HEK293 (cell line): ENCODE measurements around the gene PRUNE2.

Experiments
- CTCF ChIA-PET: fragments of 350-600 bp; formaldehyde crosslinking; extraction: SDS; loops from one replicate; lab custom pipeline; 2021; ENCODE audit warnings: antibody characterized with exemption; lab: Yijun Ruan, JAX
- POLR2A ChIA-PET: fragments of 300-600 bp; formaldehyde crosslinking; extraction: SDS; loops from one replicate; lab custom pipeline; 2020; ENCODE audit warnings: antibody characterized with exemption, inconsistent platforms; lab: Yijun Ruan, JAX
- H3K27ac ChIP-seq: fragments of 200-500 bp; sonication (Bioruptor generic); 2 replicates; pipeline ENCODE4 v1.5.1; 2014; ENCODE audit warnings: low read depth, low read length, control low read depth, inconsistent platforms; ENCODE audit errors: extremely low read depth
- H3K36me3 ChIP-seq, 2 experiments: fragments of 200-500 bp in 1 of 2; sonication (Bioruptor generic) in 1 of 2; 1 replicate in 1 of 2; 2 replicates in 1 of 2; pipeline ENCODE4 v1.5.1; 2014 to 2017; ENCODE audit warnings: inconsistent platforms in 2 of 2, low read length in 2 of 2; ENCODE audit not compliant: control insufficient read depth in 2 of 2, insufficient read depth in 1 of 2
- H3K4me1 ChIP-seq: fragments of 200-500 bp; sonication (Bioruptor generic); 2 replicates; pipeline ENCODE4 v1.5.1; 2014; ENCODE audit warnings: mild to moderate bottlenecking, low read length, inconsistent platforms; ENCODE audit not compliant: control insufficient read depth, insufficient read depth
- H3K4me3 ChIP-seq: 2 replicates; pipeline ENCODE4 v1.5.1; 2011; ENCODE audit warnings: low read depth, mild to moderate bottlenecking, control low read depth, low read length, moderate library complexity
- H3K9me3 ChIP-seq: fragments of 200-500 bp; sonication (Bioruptor generic); 2 replicates; pipeline ENCODE4 v1.5.1; 2014; ENCODE audit warnings: low read depth, low read length, inconsistent platforms; ENCODE audit not compliant: control insufficient read depth, insufficient read depth
- GLIS2 ChIP-seq: fragments of 450-650 bp; formaldehyde crosslinking; IDR thresholded peaks from 2 replicates; pipeline ENCODE4 v1.5.1; 2016; ENCODE audit warnings: missing biosample characterization, missing genetic modification characterization
- HOXC10 ChIP-seq: sonication (generic); formaldehyde crosslinking; IDR thresholded peaks from 2 replicates; pipeline ENCODE4 v1.8.1; 2023; ENCODE audit warnings: mild to moderate bottlenecking, missing genetic modification reagents
- IKZF3 ChIP-seq: fragments of 450-650 bp; IDR thresholded peaks from 2 replicates; pipeline ENCODE4 v1.5.0; 2018; ENCODE audit warnings: missing biosample characterization, mild to moderate bottlenecking, missing genetic modification characterization, moderate library complexity
- REPIN1 ChIP-seq: fragments of 450-650 bp; formaldehyde crosslinking; IDR thresholded peaks from 2 replicates; pipeline ENCODE4 v1.5.1; 2017; ENCODE audit warnings: missing biosample characterization, missing genetic modification characterization, low read depth
- SALL2 ChIP-seq: fragments of 450-650 bp; formaldehyde crosslinking; IDR thresholded peaks from 2 replicates; pipeline ENCODE4 v1.5.0; 2017; ENCODE audit warnings: missing biosample characterization, mild to moderate bottlenecking, missing genetic modification characterization, borderline replicate concordance
- ZEB2 ChIP-seq: fragments of 450-650 bp; formaldehyde crosslinking; IDR thresholded peaks from 2 replicates; pipeline ENCODE4 v1.5.1; 2016; ENCODE audit warnings: missing biosample characterization, missing genetic modification characterization
- ZFHX2 ChIP-seq: fragments of 450-650 bp; formaldehyde crosslinking; conservative IDR thresholded peaks from 2 replicates; pipeline ENCODE4 v1.5.1; 2016; ENCODE audit warnings: missing biosample characterization, missing genetic modification characterization
- ZNF112 ChIP-seq: fragments of 450-650 bp; formaldehyde crosslinking; IDR thresholded peaks from 2 replicates; pipeline ENCODE4 v1.5.0; 2017; ENCODE audit warnings: missing biosample characterization, missing genetic modification characterization
- ZNF138 ChIP-seq: fragments of 450-650 bp; formaldehyde crosslinking; IDR thresholded peaks from 2 replicates; pipeline ENCODE4 v1.5.1; 2016; ENCODE audit warnings: missing biosample characterization, missing genetic modification characterization, borderline replicate concordance
- ZNF140 ChIP-seq: fragments of 450-650 bp; formaldehyde crosslinking; IDR thresholded peaks from 2 replicates; pipeline ENCODE4 v1.5.1; 2016; ENCODE audit warnings: missing biosample characterization, missing genetic modification characterization
- ZNF302 ChIP-seq: fragments of 450-650 bp; formaldehyde crosslinking; IDR thresholded peaks from 2 replicates; pipeline ENCODE4 v1.5.1; 2016; ENCODE audit warnings: missing biosample characterization, missing genetic modification characterization, low read depth
- ZNF335 ChIP-seq: fragments of 450-650 bp; formaldehyde crosslinking; conservative IDR thresholded peaks from 2 replicates; pipeline ENCODE4 v1.5.1; 2016; ENCODE audit warnings: missing biosample characterization, missing genetic modification characterization
- ZNF423 ChIP-seq: fragments of 450-650 bp; formaldehyde crosslinking; IDR thresholded peaks from 2 replicates; pipeline ENCODE4 v1.5.1; 2016; ENCODE audit warnings: missing biosample characterization, missing genetic modification characterization
- ZNF433 ChIP-seq: fragments of 450-650 bp; formaldehyde crosslinking; IDR thresholded peaks from 2 replicates; pipeline ENCODE4 v1.5.1; 2016; ENCODE audit warnings: missing biosample characterization, missing genetic modification characterization, low read depth
- ZNF549 ChIP-seq: fragments of 450-650 bp; IDR thresholded peaks from 2 replicates; pipeline ENCODE4 v1.5.1; 2018; ENCODE audit warnings: missing biosample characterization, missing genetic modification characterization, mild to moderate bottlenecking, inconsistent platforms, moderate library complexity
- ZNF555 ChIP-seq: fragments of 450-650 bp; formaldehyde crosslinking; conservative IDR thresholded peaks from 2 replicates; pipeline ENCODE4 v1.5.1; 2017; ENCODE audit warnings: missing biosample characterization, mild to moderate bottlenecking, missing genetic modification characterization, inconsistent platforms
- ZNF768 ChIP-seq: fragments of 450-650 bp; formaldehyde crosslinking; IDR thresholded peaks from 2 replicates; pipeline ENCODE4 v1.5.1; 2018; ENCODE audit warnings: missing biosample characterization, mild to moderate bottlenecking, missing genetic modification characterization
- ZSCAN23 ChIP-seq: fragments of 450-650 bp; formaldehyde crosslinking; IDR thresholded peaks from 2 replicates; pipeline ENCODE4 v1.5.1; 2016; ENCODE audit warnings: missing biosample characterization, missing genetic modification characterization
- TF ChIP-seq, protein P1 (sequence below): fragments of 450-650 bp; formaldehyde crosslinking; IDR thresholded peaks from 2 replicates; pipeline ENCODE4 v1.5.1; 2016; ENCODE audit warnings: missing biosample characterization, missing genetic modification characterization
- TF ChIP-seq, protein P2 (sequence below): fragments of 450-650 bp; formaldehyde crosslinking; IDR thresholded peaks from 2 replicates; pipeline ENCODE4 v1.5.1; 2016; ENCODE audit warnings: missing biosample characterization, missing genetic modification characterization
- TF ChIP-seq, protein P3 (sequence below): fragments of 450-650 bp; formaldehyde crosslinking; IDR thresholded peaks from 2 replicates; pipeline ENCODE4 v1.5.1; 2016; ENCODE audit warnings: missing biosample characterization, missing genetic modification characterization
- TF ChIP-seq, protein P4 (sequence below): fragments of 450-650 bp; formaldehyde crosslinking; IDR thresholded peaks from 2 replicates; pipeline ENCODE4 v1.5.1; 2017; ENCODE audit warnings: missing biosample characterization, missing genetic modification characterization

Gene PRUNE2

DNA sequence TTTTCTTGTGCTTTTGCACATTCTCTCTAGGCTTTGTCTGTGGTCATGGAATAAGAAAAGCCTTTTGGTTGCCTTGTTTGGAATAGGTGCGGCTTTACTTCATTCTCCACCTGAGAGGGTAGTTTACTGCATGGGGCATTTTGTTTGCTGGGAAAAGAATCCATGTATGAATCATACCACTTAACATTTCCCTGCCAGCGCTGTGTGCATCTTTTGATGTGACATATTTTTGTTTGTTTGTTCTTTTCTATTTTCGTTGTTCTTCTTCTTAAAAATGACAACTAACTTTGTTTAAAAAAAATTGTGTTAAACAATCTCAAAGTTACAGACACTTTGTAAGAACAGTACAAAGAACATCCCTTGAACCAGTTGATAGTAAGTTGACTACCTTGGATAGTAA is 333.8 kb downstream of the PRUNE2 start:
- CTCF ChIA-PET = no interaction called here
- no peak for TF ChIP-seq IKZF3 (tag by site-specific recombination)
- TF ChIP-seq, protein P1, sequence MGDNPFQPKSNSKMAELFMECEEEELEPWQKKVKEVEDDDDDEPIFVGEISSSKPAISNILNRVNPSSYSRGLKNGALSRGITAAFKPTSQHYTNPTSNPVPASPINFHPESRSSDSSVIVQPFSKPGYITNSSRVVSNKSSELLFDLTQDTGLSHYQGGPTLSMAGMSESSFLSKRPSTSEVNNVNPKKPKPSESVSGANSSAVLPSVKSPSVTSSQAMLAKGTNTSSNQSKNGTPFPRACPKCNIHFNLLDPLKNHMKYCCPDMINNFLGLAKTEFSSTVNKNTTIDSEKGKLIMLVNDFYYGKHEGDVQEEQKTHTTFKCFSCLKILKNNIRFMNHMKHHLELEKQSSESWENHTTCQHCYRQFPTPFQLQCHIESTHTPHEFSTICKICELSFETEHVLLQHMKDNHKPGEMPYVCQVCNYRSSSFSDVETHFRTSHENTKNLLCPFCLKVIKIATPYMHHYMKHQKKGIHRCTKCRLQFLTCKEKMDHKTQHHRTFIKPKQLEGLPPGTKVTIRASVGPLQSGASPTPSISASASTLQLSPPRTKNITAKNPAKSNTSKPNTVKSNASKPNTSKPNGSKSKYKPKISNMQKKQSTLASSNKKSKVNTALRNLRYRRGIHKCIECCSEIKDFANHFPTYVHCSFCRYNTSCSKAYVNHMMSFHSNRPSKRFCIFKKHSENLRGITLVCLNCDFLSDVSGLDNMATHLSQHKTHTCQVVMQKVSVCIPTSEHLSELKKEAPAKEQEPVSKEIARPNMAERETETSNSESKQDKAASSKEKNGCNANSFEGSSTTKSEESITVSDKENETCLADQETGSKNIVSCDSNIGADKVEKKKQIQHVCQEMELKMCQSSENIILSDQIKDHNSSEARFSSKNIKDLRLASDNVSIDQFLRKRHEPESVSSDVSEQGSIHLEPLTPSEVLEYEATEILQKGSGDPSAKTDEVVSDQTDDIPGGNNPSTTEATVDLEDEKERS (tag by site-specific recombination) = no peak
- 0 out of 2 replicates have a peak, but pooled peaks have one; percentile 4 for TF ChIP-seq REPIN1 (tag by site-specific recombination)

DNA sequence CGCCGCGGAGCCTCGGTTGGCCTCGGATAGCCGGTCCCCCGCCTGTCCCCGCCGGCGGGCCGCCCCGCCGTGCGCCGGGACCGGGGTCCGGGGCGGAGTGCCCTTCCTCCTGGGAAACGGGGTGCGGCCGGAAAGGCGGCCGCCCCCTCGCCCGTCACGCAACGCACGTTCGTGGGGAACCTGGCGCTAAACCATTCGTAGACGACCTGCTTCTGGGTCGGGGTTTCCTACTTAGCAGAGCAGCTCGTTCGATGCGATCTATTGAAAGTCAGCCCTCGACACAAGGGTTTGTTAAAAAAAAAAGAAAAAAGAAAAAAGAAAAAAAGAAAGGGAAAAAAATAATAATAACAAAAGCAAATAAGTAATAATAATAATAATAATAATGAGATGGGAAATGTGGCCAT is 334.2 kb downstream of the PRUNE2 start:
- H3K27ac ChIP-seq = no peak overlapping the region
- CTCF ChIA-PET = no interaction called here
- H3K4me1 ChIP-seq = no peaks in the 10 kb centered on the region
- H3K36me3 ChIP-seq = no peaks in the 10 kb centered on the region
- H3K9me3 ChIP-seq = no peaks in the 10 kb centered on the region; the same call in 1 of the 2 replicates
- POLR2A ChIA-PET = interaction anchor here (1.4 kb wide), 1 partner anchor 113 kb away, joined by 3 read pairs; the partner anchor contains the start of gene GCNT1
- TF ChIP-seq ZNF433 (tag by site-specific recombination) = no peak
- TF ChIP-seq REPIN1 (tag by site-specific recombination) = 0 out of 2 replicates have a peak, but pooled peaks have one; percentile 61
- TF ChIP-seq ZNF335 = peak; percentile 57
- H3K4me3 ChIP-seq = peak overlapping the region; percentile 25

More for the DNA sequence above, 333.8 kb downstream of the PRUNE2 start:
- Histone ChIP-seq H3K9me3 (no peaks in the 10 kb centered on the region; the same call in 1 of the 2 replicates), H3K27ac (no peak overlapping the region), H3K36me3 (no peaks in the 10 kb centered on the region), H3K4me3 (no peak overlapping the region), H3K4me1 (no peaks in the 10 kb centered on the region)
- POLR2A ChIA-PET = interaction anchor here (1.4 kb wide), 1 partner anchor 113 kb away, joined by 3 read pairs; the partner anchor contains the start of gene GCNT1

DNA sequence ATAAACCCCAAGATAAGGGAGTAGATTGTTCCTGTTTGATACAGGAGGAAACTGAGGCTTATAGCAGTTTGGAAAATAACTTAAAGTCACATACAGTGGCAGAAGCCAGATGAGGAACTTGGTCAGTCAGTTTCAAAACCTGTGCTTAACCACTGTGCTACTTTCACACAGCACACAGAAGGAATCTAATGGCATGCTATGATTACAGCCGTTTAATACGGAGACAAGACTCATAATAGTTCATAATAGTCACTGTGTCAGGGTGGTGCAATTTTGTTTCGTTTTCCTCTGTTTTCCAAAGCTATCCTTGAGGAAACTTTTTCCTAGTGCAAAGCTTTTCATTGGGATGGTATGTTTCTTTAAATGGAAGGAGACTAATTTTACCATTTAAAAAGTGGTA is 334.6 kb downstream of the PRUNE2 start:
- Histone ChIP-seq H3K36me3 (no peaks in the 10 kb centered on the region), H3K27ac (no peak overlapping the region), H3K9me3 (no peaks in the 10 kb centered on the region; the same call in 1 of the 2 replicates), H3K4me3 (peak overlapping the region; percentile 25), H3K4me1 (no peaks in the 10 kb centered on the region)
- CTCF ChIA-PET = no interaction called here
- no peak for TF ChIP-seq ZNF140 (tag by site-specific recombination)
- TF ChIP-seq GLIS2 (tag by site-specific recombination) = no peak
- no peak for TF ChIP-seq HOXC10
- no peak for TF ChIP-seq ZNF112
- TF ChIP-seq, protein P2, sequence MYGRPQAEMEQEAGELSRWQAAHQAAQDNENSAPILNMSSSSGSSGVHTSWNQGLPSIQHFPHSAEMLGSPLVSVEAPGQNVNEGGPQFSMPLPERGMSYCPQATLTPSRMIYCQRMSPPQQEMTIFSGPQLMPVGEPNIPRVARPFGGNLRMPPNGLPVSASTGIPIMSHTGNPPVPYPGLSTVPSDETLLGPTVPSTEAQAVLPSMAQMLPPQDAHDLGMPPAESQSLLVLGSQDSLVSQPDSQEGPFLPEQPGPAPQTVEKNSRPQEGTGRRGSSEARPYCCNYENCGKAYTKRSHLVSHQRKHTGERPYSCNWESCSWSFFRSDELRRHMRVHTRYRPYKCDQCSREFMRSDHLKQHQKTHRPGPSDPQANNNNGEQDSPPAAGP (tag by site-specific recombination) = no peak
- TF ChIP-seq SALL2 (tag by site-specific recombination) = no peak
- no peak for TF ChIP-seq ZNF768 (tag by site-specific recombination)
- no peak for TF ChIP-seq ZNF302
- TF ChIP-seq ZNF555 (tag by site-specific recombination) = no peak
- POLR2A ChIA-PET = interaction anchor here (1.4 kb wide), 1 partner anchor 112 kb away, joined by 3 read pairs; the partner anchor contains the start of gene GCNT1

DNA sequence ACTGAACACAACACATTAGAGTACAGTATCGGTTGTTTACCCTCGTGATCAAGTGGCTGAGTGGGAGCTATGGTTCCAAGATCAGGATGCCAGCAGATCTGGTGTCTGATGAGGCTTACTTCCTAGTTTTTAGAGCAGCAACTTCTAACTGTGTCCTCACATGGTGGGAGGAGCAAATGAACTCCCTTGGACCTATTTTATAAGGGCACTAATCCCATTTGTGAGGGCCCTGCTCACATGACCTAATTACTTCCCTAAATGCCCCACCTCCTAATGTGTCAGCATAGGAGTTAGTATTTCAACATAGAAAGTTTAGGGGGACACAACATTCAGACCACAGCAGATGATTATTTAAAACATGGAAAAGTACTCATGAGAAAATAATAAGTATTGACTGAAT is 335.1 kb downstream of the PRUNE2 start:
- Histone ChIP-seq H3K4me3 (no peak overlapping the region), H3K9me3 (no peaks in the 10 kb centered on the region; the same call in 1 of the 2 replicates), H3K36me3 (no peaks in the 10 kb centered on the region), H3K4me1 (no peaks in the 10 kb centered on the region), H3K27ac (no peak overlapping the region)
- ChIA-PET CTCF (no interaction called here), POLR2A (interaction anchor here (1.4 kb wide), 1 partner anchor 112 kb away, joined by 3 read pairs; the partner anchor contains the start of gene GCNT1)
- TF ChIP-seq, protein P3, sequence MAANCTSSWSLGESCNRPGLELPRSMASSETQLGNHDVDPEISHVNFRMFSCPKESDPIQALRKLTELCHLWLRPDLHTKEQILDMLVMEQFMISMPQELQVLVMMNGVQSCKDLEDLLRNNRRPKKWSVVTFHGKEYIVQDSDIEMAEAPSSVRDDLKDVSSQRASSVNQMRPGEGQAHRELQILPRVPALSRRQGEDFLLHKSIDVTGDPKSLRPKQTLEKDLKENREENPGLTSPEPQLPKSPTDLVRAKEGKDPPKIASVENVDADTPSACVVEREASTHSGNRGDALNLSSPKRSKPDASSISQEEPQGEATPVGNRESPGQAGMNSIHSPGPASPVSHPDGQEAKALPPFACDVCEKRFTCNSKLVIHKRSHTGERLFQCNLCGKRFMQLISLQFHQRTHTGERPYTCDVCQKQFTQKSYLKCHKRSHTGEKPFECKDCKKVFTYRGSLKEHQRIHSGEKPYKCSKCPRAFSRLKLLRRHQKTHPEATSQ (tag by site-specific recombination) = no peak
- TF ChIP-seq ZNF423 (tag by site-specific recombination) (no peak), ZEB2 (no peak), ZNF138 (tag by site-specific recombination) (no peak), ZNF549 (tag by site-specific recombination) (no peak), ZSCAN23 (no peak), ZFHX2 (tag by site-specific recombination) (no peak), ZNF555 (tag by site-specific recombination) (no peak)
- TF ChIP-seq, protein P4, sequence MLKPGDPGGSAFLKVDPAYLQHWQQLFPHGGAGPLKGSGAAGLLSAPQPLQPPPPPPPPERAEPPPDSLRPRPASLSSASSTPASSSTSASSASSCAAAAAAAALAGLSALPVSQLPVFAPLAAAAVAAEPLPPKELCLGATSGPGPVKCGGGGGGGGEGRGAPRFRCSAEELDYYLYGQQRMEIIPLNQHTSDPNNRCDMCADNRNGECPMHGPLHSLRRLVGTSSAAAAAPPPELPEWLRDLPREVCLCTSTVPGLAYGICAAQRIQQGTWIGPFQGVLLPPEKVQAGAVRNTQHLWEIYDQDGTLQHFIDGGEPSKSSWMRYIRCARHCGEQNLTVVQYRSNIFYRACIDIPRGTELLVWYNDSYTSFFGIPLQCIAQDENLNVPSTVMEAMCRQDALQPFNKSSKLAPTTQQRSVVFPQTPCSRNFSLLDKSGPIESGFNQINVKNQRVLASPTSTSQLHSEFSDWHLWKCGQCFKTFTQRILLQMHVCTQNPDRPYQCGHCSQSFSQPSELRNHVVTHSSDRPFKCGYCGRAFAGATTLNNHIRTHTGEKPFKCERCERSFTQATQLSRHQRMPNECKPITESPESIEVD (tag by site-specific recombination) = no peak
